ENCODE data around the gene CCDC24. TPM values are rescaled to one million over a fixed set of nuclear protein-coding genes. Genes with fewer than 3 reads are reported as not detected.

Gene CCDC24
- total RNA-seq, 1 donor from 2014 or later, result 4.9 TPM

DNA sequence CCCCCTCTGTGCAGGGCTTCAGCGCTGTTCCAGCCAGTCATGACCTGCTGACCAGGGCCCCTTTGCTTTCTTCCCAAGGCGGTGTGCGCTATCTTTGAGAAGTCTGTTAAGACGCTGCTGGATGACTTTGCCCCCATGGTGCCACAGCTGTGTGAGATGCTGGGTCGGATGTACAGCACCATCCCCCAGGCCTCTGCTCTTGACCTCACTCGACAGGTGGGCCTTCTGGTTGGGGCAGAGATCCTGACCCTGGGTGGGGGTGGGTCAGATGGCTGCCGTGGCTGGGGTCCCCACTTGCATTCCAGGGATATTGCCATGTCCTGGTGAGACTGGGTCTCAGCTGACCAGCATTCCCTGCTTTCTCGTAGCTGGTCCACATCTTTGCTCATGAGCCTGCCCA, 30.6 kb upstream of the CCDC24 start:
- Mint-ChIP-seq H3K27me3 (ENCODE audit: low read depth) (no peaks in the 10 kb centered on the region), H3K27ac (ENCODE audit: unreplicated experiment) (no peak overlapping the region), H3K36me3 (ENCODE audit: low read depth) (peaks cover 5% of the 10 kb centered on the region), H3K4me1 (no peaks in the 10 kb centered on the region), H3K9me3 (no peaks in the 10 kb centered on the region), H3K4me3 (no peak overlapping the region)
- no peak for DNase-seq (ENCODE audit: low read depth, low spot score)
- TF ChIP-seq, protein P1, sequence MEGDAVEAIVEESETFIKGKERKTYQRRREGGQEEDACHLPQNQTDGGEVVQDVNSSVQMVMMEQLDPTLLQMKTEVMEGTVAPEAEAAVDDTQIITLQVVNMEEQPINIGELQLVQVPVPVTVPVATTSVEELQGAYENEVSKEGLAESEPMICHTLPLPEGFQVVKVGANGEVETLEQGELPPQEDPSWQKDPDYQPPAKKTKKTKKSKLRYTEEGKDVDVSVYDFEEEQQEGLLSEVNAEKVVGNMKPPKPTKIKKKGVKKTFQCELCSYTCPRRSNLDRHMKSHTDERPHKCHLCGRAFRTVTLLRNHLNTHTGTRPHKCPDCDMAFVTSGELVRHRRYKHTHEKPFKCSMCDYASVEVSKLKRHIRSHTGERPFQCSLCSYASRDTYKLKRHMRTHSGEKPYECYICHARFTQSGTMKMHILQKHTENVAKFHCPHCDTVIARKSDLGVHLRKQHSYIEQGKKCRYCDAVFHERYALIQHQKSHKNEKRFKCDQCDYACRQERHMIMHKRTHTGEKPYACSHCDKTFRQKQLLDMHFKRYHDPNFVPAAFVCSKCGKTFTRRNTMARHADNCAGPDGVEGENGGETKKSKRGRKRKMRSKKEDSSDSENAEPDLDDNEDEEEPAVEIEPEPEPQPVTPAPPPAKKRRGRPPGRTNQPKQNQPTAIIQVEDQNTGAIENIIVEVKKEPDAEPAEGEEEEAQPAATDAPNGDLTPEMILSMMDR (conservative IDR thresholded peaks at IDR 0.05), result no peak

GRCh38 chr1:43961692-43962091, 29.7 kb upstream of the CCDC24 start:
- no peak overlapping the region for H3K4me3 Mint-ChIP-seq
- no peaks in the 10 kb centered on the region for H3K27me3 Mint-ChIP-seq (ENCODE audit: low read depth)
- no peak for DNase-seq (ENCODE audit: low read depth, low spot score)
- H3K36me3 Mint-ChIP-seq (ENCODE audit: low read depth), result peaks cover 5% of the 10 kb centered on the region
- H3K27ac Mint-ChIP-seq (ENCODE audit: unreplicated experiment), result no peak overlapping the region
- H3K9me3 Mint-ChIP-seq, result no peaks in the 10 kb centered on the region
- H3K4me1 Mint-ChIP-seq, result no peaks in the 10 kb centered on the region
- TF ChIP-seq, protein P1 (conservative IDR thresholded peaks at IDR 0.05), result no peak

DNA sequence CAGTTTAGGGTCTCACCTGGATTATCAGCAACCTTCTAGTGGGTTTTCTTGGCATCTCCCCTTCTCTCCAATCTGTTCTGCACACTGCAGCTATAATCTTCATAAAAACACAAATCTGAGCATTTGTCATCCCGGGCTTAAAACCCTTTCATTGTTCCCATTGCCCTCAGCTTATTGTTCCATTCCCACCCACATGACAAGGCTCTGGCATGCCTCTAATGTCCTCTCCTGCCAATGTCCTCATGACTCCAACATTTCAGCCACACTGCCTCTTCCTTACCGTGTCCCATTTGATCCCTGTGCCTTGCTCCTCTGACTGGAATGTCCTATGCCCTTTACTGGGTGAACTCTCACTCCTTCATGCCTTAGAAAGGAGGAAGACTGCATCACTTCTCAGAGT, 29.1 kb upstream of the CCDC24 start:
- Mint-ChIP-seq H3K4me3 (no peak overlapping the region), H3K36me3 (ENCODE audit: low read depth) (peaks cover 5% of the 10 kb centered on the region), H3K9me3 (no peaks in the 10 kb centered on the region), H3K27me3 (ENCODE audit: low read depth) (no peaks in the 10 kb centered on the region), H3K27ac (ENCODE audit: unreplicated experiment) (no peak overlapping the region), H3K4me1 (no peaks in the 10 kb centered on the region)
- no peak for DNase-seq (ENCODE audit: low read depth, low spot score)
- TF ChIP-seq, protein P1 (conservative IDR thresholded peaks at IDR 0.05), result no peak

GRCh38 chr1:43963006-43963405, 28.4 kb upstream of the CCDC24 start:
- no peaks in the 10 kb centered on the region for H3K27me3 Mint-ChIP-seq (ENCODE audit: low read depth)
- H3K4me3 Mint-ChIP-seq, result no peak overlapping the region
- no peak overlapping the region for H3K27ac Mint-ChIP-seq (ENCODE audit: unreplicated experiment)
- no peaks in the 10 kb centered on the region for H3K4me1 Mint-ChIP-seq
- no peak for DNase-seq (ENCODE audit: low read depth, low spot score)
- TF ChIP-seq, protein P1 (conservative IDR thresholded peaks at IDR 0.05), result no peak
- no peaks in the 10 kb centered on the region for H3K9me3 Mint-ChIP-seq
- peaks cover 5% of the 10 kb centered on the region for H3K36me3 Mint-ChIP-seq (ENCODE audit: low read depth)

- Mint-ChIP-seq H3K27ac (ENCODE audit: unreplicated experiment) (no peak overlapping the region), H3K4me3 (no peak overlapping the region), H3K36me3 (ENCODE audit: low read depth) (peaks cover 3% of the 10 kb centered on the region), H3K4me1 (no peaks in the 10 kb centered on the region), H3K27me3 (ENCODE audit: low read depth) (no peaks in the 10 kb centered on the region), H3K9me3 (no peaks in the 10 kb centered on the region)
- TF ChIP-seq, protein P1 (conservative IDR thresholded peaks at IDR 0.05), result no peak
- no peak for DNase-seq (ENCODE audit: low read depth, low spot score)
Observed at GRCh38 chr1:43963890-43964289, 27.5 kb upstream of the CCDC24 start.

GRCh38 chr1:43965316-43965715, 26.1 kb upstream of the CCDC24 start:
- no peak for DNase-seq (ENCODE audit: low read depth, low spot score)
- Mint-ChIP-seq H3K27ac (ENCODE audit: unreplicated experiment) (no peak overlapping the region), H3K9me3 (no peaks in the 10 kb centered on the region), H3K4me1 (peaks cover 11% of the 10 kb centered on the region), H3K27me3 (ENCODE audit: low read depth) (no peaks in the 10 kb centered on the region), H3K36me3 (ENCODE audit: low read depth) (no peaks in the 10 kb centered on the region), H3K4me3 (no peak overlapping the region)
- TF ChIP-seq, protein P1 (conservative IDR thresholded peaks at IDR 0.05), result no peak
